CD4-positive, alpha-beta T cell treated with Interleukin-17A for 4 hours (primary cell): ENCODE results near the gene LEMD3.

Source experiments
- DNase-seq: peaks from one replicate; pipeline ENCODE4 v3.0.0-alpha.2; 2020; ENCODE audit warnings: mixed read lengths

Gene LEMD3

GRCh38 chr12:65169320-65170208 lies at the start of gene LEMD3:
Gene LEMD3 (plus strand): TSS chr12:65169583. CDS start chr12:65169597, 14 bp downstream.
- peak; percentile 96 for DNase-seq

- DNase-seq, result no peak
Measured at GRCh38 chr12:65121049-65121955, 48.1 kb upstream of the LEMD3 start, which contains the start of gene WIF1. Gene WIF1 (minus strand): TSS chr12:65121305. CDS start chr12:65121191, 114 bp downstream.

- DNase-seq, result no peak
Measured at GRCh38 chr12:65121956-65122469, 47.4 kb upstream of the LEMD3 start.

- DNase-seq, result no peak
Measured at GRCh38 chr12:65122703-65123102, 46.7 kb upstream of the LEMD3 start.

GRCh38 chr12:65123435-65124063 lies 45.8 kb upstream of the LEMD3 start:
- DNase-seq, result no peak

- no peak for DNase-seq
Measured at GRCh38 chr12:65125247-65125646, 44.1 kb upstream of the LEMD3 start.

GRCh38 chr12:65125975-65126374 lies 43.4 kb upstream of the LEMD3 start:
- DNase-seq, result no peak

GRCh38 chr12:65126482-65126881 lies 42.9 kb upstream of the LEMD3 start:
- DNase-seq, result no peak

- DNase-seq, result no peak
Measured at GRCh38 chr12:65133879-65134278, 35.5 kb upstream of the LEMD3 start.

- no peak for DNase-seq
Measured at GRCh38 chr12:65139389-65139788, 30.0 kb upstream of the LEMD3 start.

- DNase-seq, result no peak
Measured at GRCh38 chr12:65140738-65141137, 28.6 kb upstream of the LEMD3 start.

GRCh38 chr12:65147312-65147905 lies 22.0 kb upstream of the LEMD3 start:
- DNase-seq, result no peak

GRCh38 chr12:65152012-65152411 lies 17.4 kb upstream of the LEMD3 start:
- no peak for DNase-seq

- no peak for DNase-seq
Measured at GRCh38 chr12:65152596-65152995, 16.8 kb upstream of the LEMD3 start.

GRCh38 chr12:65155784-65156183 lies 13.6 kb upstream of the LEMD3 start:
- no peak for DNase-seq

- DNase-seq, result no peak
Measured at GRCh38 chr12:65156366-65156841, 13.0 kb upstream of the LEMD3 start.

- no peak for DNase-seq
Measured at GRCh38 chr12:65157091-65157490, 12.3 kb upstream of the LEMD3 start.

GRCh38 chr12:65162609-65163008 lies 6.8 kb upstream of the LEMD3 start:
- DNase-seq, result no peak

GRCh38 chr12:65164244-65164643 lies 5.1 kb upstream of the LEMD3 start:
- DNase-seq, result no peak

GRCh38 chr12:65164774-65165173 lies 4.6 kb upstream of the LEMD3 start:
- DNase-seq, result no peak

GRCh38 chr12:65168681-65169319 lies 583 bp upstream of the LEMD3 start:
- no peak for DNase-seq
